Caki2 (cell line): ENCODE data around the gene FGF21. TPM values are rescaled to one million over a fixed set of nuclear protein-coding genes. Genes with fewer than 3 reads are reported as not detected.
"Not testable (repeated sequence)": the region's sequence is repeated elsewhere in the genome, so short reads cannot be mapped to it uniquely, and the experiment has no call there.

ENCODE experiments used
- DNase-seq: peaks from one replicate; pipeline ENCODE4 v3.0.0-alpha.2; 2015; ENCODE audit warnings: low read depth
- in situ Hi-C: cut with HindIII; loops from 2 replicates; pipeline ENCODE4 v1.10.0; 2016; ENCODE audit warnings: low sequenced_read_pairs, low pct_unique_long_range_greater_than_20kb, mixed read lengths
- total RNA-seq: library from RNA; depleted of rRNA; stranded (reverse); fragments of >200 nt; shearing (Covaris generic); gene quantifications from 2 replicates; pipeline ENCODE4 v1.2.3, GENCODE V29; 2014; ENCODE audit warnings: low replicate concordance

FGF21 gene
- total RNA-seq, 1 experiment from 2014 or later = not detected

DNA sequence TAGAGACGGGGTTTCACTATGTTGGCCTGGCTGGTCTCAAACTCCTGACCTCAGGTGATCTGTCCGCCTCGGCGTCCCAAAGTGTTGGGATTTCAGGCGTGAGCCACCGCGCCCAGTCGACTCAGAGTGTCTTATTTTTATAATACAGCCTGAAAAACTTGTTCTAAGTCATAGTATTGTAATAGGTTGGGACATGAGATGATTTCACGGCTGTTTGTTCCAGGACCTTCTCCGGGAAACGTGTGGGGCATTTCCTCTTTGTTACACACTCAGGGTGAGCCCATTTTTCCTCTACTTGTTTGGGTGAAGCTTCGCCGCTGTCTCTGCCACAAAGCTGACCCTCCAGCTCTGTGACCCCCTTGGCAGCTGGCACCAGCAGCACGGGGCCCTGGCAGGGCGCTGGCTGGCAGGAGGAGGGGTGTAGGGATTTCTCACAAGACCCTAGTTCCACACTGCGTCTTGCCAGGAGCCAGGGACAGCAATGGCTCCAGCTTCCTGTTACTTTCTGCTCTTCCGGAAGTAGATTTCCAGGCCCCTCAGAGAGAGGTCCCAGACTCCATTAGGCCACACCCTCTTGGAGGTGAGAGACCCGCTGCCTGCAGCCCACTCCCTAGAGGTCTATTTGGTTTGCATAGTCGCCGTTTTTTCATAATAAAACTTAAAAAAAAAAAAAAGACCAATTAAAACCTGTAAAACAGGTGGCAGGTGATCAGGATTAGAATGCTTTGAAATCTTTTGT is 15.6 kb downstream of the FGF21 start:
- DNase-seq = no peak
- in situ Hi-C loops = no loop called here

- in situ Hi-C loops = no loop called here
Measured at GRCh38 chr19:48772503-48772953, 17.2 kb downstream of the FGF21 start.

GRCh38 chr19:48777139-48777538 is 21.8 kb downstream of the FGF21 start:
- no peak for DNase-seq

More at GRCh38 chr19:48772503-48772953, 17.2 kb downstream of the FGF21 start:
- no peak for DNase-seq

DNA sequence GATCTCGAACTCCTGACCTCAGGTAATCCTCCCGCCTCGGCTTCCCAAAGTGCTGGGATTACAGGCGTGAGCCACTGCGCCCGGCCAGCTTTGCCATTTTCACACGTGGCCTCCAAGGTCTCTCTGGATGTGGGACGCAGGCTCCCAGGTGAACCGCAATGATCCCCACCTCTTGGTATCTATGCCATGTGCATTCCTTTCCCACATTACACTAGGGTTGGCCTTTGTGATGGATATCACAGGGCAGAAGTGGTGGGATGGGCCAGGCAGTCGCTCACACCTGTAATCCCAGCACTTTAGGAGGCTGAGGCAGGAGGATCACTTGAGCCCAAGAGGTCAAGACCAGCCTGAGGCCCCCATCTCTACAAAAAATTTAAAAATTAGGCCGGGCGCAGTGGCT is 22.4 kb downstream of the FGF21 start:
- DNase-seq = no peak
- in situ Hi-C loops = no loop called here

More at GRCh38 chr19:48777139-48777538, 21.8 kb downstream of the FGF21 start:
- in situ Hi-C loops = no loop called here

GRCh38 chr19:48779636-48780035 is 24.3 kb downstream of the FGF21 start:
- no peak for DNase-seq
- in situ Hi-C loops = no loop called here

DNA sequence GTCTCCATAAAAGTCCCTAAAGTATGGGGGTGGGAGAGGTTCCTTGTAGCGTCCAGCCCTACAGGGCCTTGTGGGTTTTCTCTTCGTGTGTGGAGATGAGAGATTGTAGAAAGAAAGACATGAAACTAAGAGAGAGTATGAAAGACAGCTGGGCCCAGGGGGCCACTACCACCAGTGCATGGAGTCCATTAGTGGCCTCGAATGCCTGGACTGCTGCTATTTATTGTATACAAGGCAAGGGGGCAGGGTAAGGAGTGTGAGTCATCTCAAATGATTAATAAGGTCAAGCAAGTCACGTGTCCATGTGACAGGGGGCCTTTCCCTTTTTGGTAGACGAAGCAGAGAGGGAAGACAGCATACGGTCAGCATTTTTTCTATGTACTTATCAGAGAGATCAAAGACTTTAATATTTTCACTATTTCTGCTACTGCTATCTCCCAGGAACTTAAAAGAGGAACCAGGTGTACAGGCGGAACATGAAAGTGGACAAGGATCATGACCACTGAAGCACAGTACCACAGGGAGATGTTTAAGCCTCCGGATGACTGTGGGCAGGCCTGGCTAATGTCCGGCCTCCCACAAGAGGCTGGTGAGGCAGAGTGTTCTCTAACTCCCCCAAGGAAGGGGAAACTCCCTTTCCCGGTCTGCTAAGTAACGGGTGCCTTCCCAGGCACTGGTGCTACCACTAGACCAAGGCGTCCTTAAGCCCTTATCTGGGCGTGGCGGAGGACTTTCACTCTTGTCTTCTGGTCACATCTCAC is 25.5 kb downstream of the FGF21 start:
- DNase-seq = peak; percentile 92
- in situ Hi-C loops = no loop called here

GRCh38 chr19:48784527-48784926 is 29.2 kb downstream of the FGF21 start:
- no peak for DNase-seq
- in situ Hi-C loops = no loop called here

GRCh38 chr19:48786422-48786821 is 31.1 kb downstream of the FGF21 start:
- in situ Hi-C loops, DNase-seq: not testable (repeated sequence)

DNA sequence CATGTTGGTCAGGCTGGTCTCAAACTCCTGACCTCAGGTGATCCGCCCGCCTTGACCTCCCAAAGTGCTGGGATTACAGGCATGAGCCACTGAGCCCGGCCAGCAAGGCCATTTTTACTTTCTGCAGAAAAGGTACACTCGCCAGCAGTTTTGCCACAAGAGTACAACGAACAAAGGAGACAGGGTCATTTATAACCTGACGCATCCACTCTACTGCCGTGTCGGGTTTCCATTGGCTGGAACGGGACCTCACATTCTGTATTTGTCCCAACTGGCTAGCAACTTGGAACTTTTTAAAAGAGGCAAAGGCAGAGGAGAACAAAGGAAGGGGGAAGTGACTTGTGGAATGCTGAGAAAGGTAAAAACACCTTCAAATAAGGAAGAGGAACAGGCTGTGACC is 32.0 kb downstream of the FGF21 start:
- in situ Hi-C loops = not testable (repeated sequence)

DNA sequence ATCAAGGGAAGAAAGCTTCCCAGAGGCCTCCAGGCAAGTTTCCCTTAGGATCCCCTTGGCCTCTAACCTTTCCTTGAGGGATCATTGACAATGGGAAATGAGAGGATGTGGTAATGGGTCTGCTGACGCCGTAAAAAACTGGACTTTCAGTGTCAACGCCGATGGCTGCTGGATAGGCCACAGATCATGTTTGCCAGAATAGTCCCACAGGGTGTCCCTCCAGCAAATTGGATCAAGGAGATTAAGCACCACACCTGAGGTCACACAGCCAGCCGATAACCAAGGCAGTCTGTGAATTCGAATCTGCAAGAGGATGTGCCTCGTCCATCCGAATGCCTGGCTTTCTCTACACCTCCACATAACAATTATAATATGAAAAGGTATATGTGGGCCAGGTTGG is 37.9 kb downstream of the FGF21 start:
- DNase-seq = no peak
- in situ Hi-C loops = no loop called here

More for the DNA sequence above, 32.0 kb downstream of the FGF21 start:
- not testable (repeated sequence) for DNase-seq

GRCh38 chr19:48794291-48794690 is 39.0 kb downstream of the FGF21 start:
- DNase-seq = no peak
- in situ Hi-C loops = no loop called here

- in situ Hi-C loops = no loop called here
- peak; percentile 92 for DNase-seq
Measured at GRCh38 chr19:48795055-48795684, 39.8 kb downstream of the FGF21 start.

DNA sequence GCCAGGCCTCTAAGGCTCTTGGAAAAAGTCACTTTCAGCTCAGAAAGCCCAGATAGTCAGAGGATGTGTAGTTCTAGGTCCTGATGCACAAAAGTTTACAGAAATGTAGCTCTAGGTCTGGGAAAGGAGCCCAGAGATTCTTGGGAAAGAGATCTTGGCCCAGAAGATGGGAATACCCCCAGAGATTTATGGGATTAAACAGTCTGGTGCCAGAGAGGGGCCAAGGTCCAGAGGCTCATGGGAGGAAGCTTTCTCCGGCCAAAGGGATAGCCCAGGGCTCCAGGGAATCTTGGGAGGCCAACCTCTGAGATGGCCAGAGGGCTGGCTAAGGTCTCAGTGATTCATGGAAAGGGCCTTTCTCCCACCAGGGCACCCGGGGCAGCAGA is 40.4 kb downstream of the FGF21 start:
- in situ Hi-C loops = no loop called here

GRCh38 chr19:48796298-48797083 is 41.2 kb downstream of the FGF21 start:
- in situ Hi-C loops = no loop called here
- no peak for DNase-seq

More for the DNA sequence above, 40.4 kb downstream of the FGF21 start:
- no peak for DNase-seq

- no peak for DNase-seq
- in situ Hi-C loops = no loop called here
Measured at GRCh38 chr19:48797103-48797502, 41.8 kb downstream of the FGF21 start.

GRCh38 chr19:48798937-48799336 is 43.6 kb downstream of the FGF21 start:
- DNase-seq = no peak
- in situ Hi-C loops = no loop called here

DNA sequence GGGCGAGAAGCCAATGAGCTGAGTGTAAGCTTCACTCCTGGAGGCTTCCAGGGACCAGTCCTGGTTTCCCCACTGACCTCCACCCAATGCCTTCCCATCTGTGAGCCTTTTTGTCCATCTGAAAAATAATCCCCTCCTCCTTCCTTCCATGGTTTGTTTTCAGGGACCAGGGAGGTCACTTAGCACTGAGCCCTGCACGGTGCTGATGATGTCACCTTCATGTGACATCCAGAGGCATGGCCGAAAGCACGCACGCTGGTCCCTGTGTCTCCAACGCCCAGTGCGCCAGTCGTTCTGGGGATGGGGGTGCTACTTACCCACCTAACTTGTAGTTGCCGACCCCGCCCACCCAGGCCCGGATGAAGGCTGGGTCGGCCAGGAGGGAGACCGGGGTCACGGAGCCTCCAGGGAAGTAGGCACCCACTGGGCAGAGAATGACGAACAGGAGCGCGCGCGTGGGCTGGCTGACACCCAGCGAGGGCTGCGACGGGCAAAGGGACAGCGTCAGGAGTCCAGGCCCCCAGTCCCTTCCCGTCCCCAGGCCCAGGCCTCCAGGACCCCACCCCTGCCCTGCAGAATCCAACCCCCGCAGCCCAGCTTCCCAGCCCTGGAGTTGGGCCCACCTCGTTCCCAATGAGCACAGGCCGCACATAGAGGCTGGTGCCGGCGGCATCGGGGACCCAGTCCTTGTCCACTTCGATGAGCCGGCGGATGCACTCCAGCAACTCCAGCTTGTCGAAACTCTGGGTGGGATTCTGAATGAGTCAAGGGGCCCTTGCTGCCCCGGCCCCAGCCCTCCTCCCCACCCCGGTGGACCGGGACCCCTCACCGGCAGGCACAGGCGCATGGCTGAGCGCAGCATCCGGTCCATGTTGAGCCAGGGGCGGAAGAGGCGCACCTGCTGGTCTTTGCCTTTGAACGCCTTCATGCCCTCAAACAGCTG is 44.3 kb downstream of the FGF21 start:
- DNase-seq = no peak
- in situ Hi-C loops = no loop called here
